NCI-H1105 treated with DMSO at 0.1 percent for 48 hours (cell line): ENCODE results near the gene UGT1A10.
"Not testable (repeated sequence)": the region's sequence is repeated elsewhere in the genome, so short reads cannot be mapped to it uniquely, and the experiment has no call there.

Experiments
- DNase-seq: peaks from one replicate; lab custom pipeline; 2025; lab: John Stamatoyannopoulos, UW

Gene UGT1A10

DNA sequence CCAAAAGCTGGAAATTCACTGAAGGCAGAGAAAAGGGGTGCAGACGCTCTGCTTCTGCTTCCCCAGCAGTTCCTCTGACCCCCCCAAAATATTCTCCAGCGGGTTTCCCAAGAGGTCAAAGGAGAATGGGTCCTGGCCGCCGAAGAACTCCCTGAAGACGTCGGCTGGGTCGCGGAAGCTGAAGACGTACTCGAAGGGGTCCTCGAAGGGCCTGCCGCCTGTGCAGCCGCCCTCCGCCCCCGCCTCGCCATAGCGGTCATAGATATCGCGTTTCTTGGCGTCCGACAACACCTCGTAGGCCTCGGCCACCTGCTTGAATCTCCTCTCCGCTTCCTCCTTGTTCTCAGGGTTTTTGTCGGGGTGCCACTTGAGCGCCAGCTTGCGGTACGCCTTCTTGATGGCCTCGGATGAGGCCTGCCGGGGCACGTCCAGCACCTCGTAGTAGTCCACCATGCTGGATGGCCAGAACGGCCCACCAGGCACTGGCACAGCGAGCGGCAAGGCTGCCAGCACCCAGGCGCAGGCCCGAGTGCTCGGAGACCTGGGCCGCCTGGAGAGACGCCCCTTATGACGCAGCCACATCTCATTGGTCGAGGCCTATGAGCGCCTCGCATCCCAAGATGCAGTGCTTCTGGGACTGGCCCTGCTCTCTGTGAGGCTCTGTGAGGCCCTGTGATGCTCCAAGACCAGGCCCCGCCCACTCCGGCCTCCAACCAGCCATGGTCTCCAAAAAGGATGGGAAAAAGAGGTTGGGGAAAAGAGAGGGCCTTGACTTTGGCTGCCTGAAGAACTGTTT is 107.4 kb downstream of the UGT1A10 start:
- no peak for DNase-seq

- no peak for DNase-seq
Observed at GRCh38 chr2:233745073-233745755, 109.0 kb downstream of the UGT1A10 start.

GRCh38 chr2:233745838-233746237 is 109.6 kb downstream of the UGT1A10 start:
- not testable (repeated sequence) for DNase-seq

- no peak for DNase-seq
Observed at GRCh38 chr2:233746475-233747282, 110.4 kb downstream of the UGT1A10 start.

- DNase-seq, result no peak
Observed at GRCh38 chr2:233747283-233747544, 111.0 kb downstream of the UGT1A10 start.

DNA sequence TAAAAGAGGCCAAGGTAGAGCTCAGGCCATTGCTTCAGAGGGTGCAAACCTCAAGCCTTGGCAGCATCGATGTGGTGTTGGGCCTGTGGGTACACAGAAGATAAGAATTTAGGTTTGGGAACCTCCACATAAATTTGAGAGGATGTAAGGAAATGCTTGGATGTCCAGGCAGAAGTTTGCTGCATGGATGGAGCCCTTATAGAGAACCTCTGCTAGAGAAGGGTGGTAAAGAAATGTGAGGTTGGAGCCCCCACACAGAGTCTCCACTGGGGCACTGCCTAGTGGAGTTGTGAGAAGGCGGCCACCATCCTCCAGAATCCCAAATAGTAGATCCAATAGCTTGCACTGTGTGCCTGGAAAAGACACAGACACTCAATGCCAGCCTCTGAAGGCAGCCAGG is 114.4 kb downstream of the UGT1A10 start:
- DNase-seq, result not testable (repeated sequence)

GRCh38 chr2:233751212-233752009 is 115.2 kb downstream of the UGT1A10 start:
- DNase-seq, result not testable (repeated sequence)

- no peak for DNase-seq
Observed at GRCh38 chr2:233754872-233755611, 118.8 kb downstream of the UGT1A10 start.

DNA sequence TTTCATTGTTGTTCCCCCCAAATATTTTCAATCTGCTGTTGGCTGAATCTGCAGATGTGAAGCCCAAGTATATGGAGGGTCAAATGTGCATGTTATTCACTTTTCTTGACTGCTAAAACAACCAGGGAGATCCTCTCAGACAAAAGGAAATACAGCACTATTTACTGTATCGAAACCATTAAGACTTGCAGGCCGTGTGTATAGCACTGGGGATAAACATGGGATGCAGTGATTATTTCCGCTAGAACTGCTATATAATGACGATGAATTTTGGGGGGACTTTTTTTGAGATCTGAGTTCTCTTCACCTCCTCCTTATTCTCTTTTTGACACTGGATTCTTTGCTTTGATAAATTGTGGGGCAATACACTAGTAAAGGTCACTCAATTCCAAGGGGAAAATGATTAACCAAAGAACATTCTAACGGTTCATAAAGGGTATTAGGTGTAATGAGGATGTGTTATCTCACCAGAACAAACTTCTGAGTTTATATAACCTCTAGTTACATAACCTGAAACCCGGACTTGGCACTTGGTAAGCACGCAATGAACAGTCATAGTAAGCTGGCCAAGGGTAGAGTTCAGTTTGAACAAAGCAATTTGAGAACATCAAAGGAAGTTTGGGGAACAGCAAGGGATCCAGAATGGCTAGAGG is 120.3 kb downstream of the UGT1A10 start:
- no peak for DNase-seq

- no peak for DNase-seq
Observed at GRCh38 chr2:233758141-233758540, 121.9 kb downstream of the UGT1A10 start.

- DNase-seq, result no peak
Observed at GRCh38 chr2:233758849-233759248, 122.6 kb downstream of the UGT1A10 start.

- DNase-seq, result no peak
Observed at GRCh38 chr2:233760043-233760442, 123.8 kb downstream of the UGT1A10 start, which contains the start of gene UGT1A1. Gene UGT1A1 (plus strand): TSS chr2:233760270. CDS start chr2:233760288, 18 bp downstream.

DNA sequence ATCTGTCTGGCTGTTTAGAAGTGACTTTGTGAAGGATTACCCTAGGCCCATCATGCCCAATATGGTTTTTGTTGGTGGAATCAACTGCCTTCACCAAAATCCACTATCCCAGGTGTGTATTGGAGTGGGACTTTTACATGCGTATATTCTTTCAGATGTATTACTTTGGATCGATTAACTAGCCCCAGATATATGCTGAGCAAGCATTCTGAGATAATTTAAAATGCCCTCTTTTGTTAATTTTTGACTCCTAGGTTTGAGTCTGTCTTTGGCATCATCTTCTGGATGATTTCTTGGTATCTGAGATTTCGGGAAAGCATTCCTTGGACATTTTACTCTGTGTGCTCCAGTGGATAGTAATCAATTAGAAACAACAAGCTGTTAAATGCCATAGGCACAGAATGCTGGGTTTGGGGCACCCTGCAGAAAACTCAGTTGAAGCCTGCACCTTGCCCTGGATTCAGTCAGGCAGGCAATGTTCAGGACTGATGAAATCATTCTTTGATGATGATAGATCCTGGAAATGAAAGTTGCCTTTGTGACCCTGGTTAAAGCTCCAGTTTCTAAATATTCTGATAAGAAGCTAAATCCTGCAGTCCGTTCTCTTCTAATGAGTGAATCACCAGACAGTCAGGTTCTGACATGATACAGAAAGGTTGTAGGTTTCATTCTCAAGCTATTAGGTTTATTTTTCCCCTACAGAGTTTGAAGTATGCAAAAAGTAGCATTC is 125.0 kb downstream of the UGT1A10 start:
- DNase-seq, result no peak

DNA sequence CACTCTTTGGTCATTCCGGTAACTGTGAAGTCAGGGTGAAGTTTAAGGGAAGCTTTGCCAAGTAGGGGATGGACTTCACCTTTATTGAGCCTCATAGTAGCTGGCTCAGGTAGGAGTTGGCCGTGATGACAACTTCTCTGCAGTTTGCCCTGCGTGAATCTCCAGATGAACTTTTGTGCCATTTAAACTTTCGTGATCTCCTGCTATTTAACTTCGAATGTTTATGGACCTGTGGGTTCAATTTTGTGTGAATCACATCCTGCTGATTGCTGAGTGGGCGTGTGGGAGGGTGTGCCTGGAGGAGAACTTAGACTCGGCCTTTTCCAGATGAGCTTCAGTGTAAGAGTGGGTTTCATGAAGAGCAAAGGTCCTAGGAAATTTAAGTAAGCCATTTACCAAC is 128.0 kb downstream of the UGT1A10 start:
- no peak for DNase-seq

GRCh38 chr2:233764761-233765160 is 128.5 kb downstream of the UGT1A10 start:
- no peak for DNase-seq

- DNase-seq, result no peak
Observed at GRCh38 chr2:233766416-233766815, 130.2 kb downstream of the UGT1A10 start.

- DNase-seq, result no peak
Observed at GRCh38 chr2:233768076-233768475, 131.8 kb downstream of the UGT1A10 start.

- no peak for DNase-seq
Observed at GRCh38 chr2:233769260-233769659, 133.0 kb downstream of the UGT1A10 start.

GRCh38 chr2:233772153-233772552 is 135.9 kb downstream of the UGT1A10 start:
- no peak for DNase-seq

DNA sequence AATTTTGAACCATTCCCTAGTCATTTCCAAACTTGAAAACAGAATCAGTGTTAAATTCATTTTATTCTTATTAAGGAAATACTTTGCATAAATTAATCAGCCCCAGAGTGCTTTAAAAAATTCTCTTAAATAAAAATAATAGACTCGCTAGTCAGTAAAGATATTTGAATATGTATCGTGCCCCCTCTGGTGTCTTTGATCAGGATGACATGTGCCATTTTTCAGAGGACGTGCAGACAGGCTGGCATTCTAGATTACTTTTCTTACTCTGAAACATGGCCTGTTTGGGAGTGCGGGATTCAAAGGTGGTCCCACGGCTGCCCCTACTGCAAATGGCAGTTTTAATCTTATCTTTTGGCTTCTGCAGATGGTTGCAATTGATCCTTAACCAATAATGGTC is 136.3 kb downstream of the UGT1A10 start:
- no peak for DNase-seq
